GM12878 (cell line): ENCODE data around the gene UNC119B. TPM values are rescaled to one million over a fixed set of nuclear protein-coding genes. Genes with fewer than 3 reads are reported as not detected.

ENCODE experiments used
- ATAC-seq: fragments of 200-7000 bp; cut with Tn5 transposase; 3 replicates; pipeline ENCODE4 v1.9.1; 2020; ENCODE audit warnings: mild to moderate bottlenecking, moderate library complexity
- BruUV-seq: library from RNA; stranded (reverse); fragments of 400-500 nt; replicated peaks from 2 replicates; lab custom pipeline; 2021; lab: Mats Ljungman, UMichigan
- CTCF ChIA-PET: fragments of 300-600 bp; sonication (Branson Sonifier 250); formaldehyde crosslinking; extraction: SDS; loops from one replicate; lab custom pipeline; 2021; ENCODE audit warnings: inconsistent platforms; lab: Yijun Ruan, JAX
- POLR2A ChIA-PET: fragments of 350-600 bp; formaldehyde crosslinking; extraction: SDS; loops from one replicate; lab custom pipeline; 2021; ENCODE audit warnings: inconsistent platforms; lab: Charles Lee
- RAD21 ChIA-PET: fragments of 300-600 bp; sonication (Branson Sonifier 250); formaldehyde crosslinking; loops from one replicate; lab custom pipeline; 2023; ENCODE audit warnings: antibody characterized with exemption; ENCODE audit not compliant: unreplicated experiment; lab: Charles Lee
- SMC1A ChIA-PET: fragments of 300-600 bp; sonication (Branson Sonifier 250); formaldehyde crosslinking; loops from one replicate; lab custom pipeline; 2023; ENCODE audit not compliant: unreplicated experiment, uncharacterized antibody; lab: Charles Lee
- DNase-seq: peaks from one replicate; pipeline ENCODE4 v3.0.0-alpha.2; 2011; ENCODE audit warnings: low read depth, low spot score
- FAIRE-seq: peaks from 3 replicates; lab custom pipeline; 2011; peaks lifted over from hg19 to GRCh38; lab: Jason Lieb, UNC
- H2AFZ ChIP-seq: 2 replicates; pipeline ENCODE4 v1.6.0; 2011; ENCODE audit warnings: low read depth, low read length, control low read depth; ENCODE audit not compliant: control insufficient read depth
- H3K27ac ChIP-seq: 2 replicates; pipeline ENCODE4 v1.5.1; 2011; ENCODE audit warnings: control low read depth; ENCODE audit not compliant: control insufficient read depth, insufficient read depth
- H3K27me3 ChIP-seq, 2 experiments: replicated peaks in 1 of 2; 2 replicates each; pipeline versions ENCODE4 v1.6.0 to v1.6.1; 2011; ENCODE audit warnings: low read length in 1 of 2; ENCODE audit not compliant: control insufficient read depth in 2 of 2, insufficient read depth in 2 of 2
- H3K36me3 ChIP-seq, 2 experiments: 2 replicates each; pipeline ENCODE4 v1.5.1; 2011; ENCODE audit warnings: low read length in 1 of 2; ENCODE audit not compliant: control insufficient read depth in 2 of 2, insufficient read depth in 2 of 2
- H3K4me1 ChIP-seq: 2 replicates; pipeline ENCODE4 v1.6.1; 2011; ENCODE audit warnings: mild to moderate bottlenecking, low read length, moderate library complexity, mixed read lengths; ENCODE audit not compliant: control insufficient read depth, insufficient read depth
- H3K4me2 ChIP-seq: 2 replicates; pipeline ENCODE4 v1.6.0; 2011; ENCODE audit warnings: control low read depth; ENCODE audit not compliant: control insufficient read depth, insufficient read depth
- H3K4me3 ChIP-seq: fragments of 200-600 bp; sonication (generic); 2 replicates; pipeline ENCODE4 v1.5.1; 2016
- H3K79me2 ChIP-seq: 2 replicates; pipeline ENCODE4 v1.6.0; 2011; ENCODE audit warnings: low read length; ENCODE audit not compliant: control insufficient read depth, insufficient read depth
- H3K9ac ChIP-seq: 2 replicates; pipeline ENCODE4 v1.8.0; 2011; ENCODE audit warnings: low read length, control low read depth, mixed read lengths; ENCODE audit not compliant: control insufficient read depth, insufficient read depth
- H3K9me3 ChIP-seq: replicated peaks from 3 replicates; pipeline ENCODE4 v1.5.1; 2011; ENCODE audit warnings: mild to moderate bottlenecking, low read length; ENCODE audit not compliant: control insufficient read depth, insufficient read depth
- H4K20me1 ChIP-seq: 2 replicates; pipeline ENCODE4 v1.6.0; 2011; ENCODE audit not compliant: control insufficient read depth, insufficient read depth
- ATF7 ChIP-seq: fragments of 450-650 bp; IDR thresholded peaks from 2 replicates; pipeline ENCODE4 v1.6.1; 2016; ENCODE audit warnings: low read depth, mild to moderate bottlenecking
- TCF7 ChIP-seq: IDR thresholded peaks from 2 replicates; pipeline ENCODE4 v1.6.1; 2014; ENCODE audit warnings: antibody characterized with exemption, borderline replicate concordance
- ZNF274 ChIP-seq: IDR thresholded peaks from one replicate; pipeline ENCODE4 v1.8.0; 2011; ENCODE audit not compliant: insufficient read length, insufficient read depth
- WGBS: methylation state at CpG from one replicate; pipeline ENCODE4 v1.1.6; 2016; ENCODE audit warnings: low lambda C conversion rate; ENCODE audit not compliant: insufficient replicate concordance, insufficient coverage; ENCODE audit errors: missing lambda C conversion rate; 5-methylcytosine and 5-hydroxymethylcytosine counted together
- in situ Hi-C: fragments of 300-500 bp; cut with MboI; formaldehyde crosslinking; loops from 9 replicates; pipeline ENCODE4 v1.14.3; 2018; ENCODE audit warnings: mixed read lengths
- intact Hi-C: fragments of 100-400 bp; cut with micrococcal nuclease; formaldehyde crosslinking; loops from one replicate; pipeline ENCODE4 v1.14.2; 2022; ENCODE audit not compliant: unreplicated experiment
- polyA plus RNA-seq, 11 experiments: library from polyadenylated mRNA; depleted of rRNA in 4 of 11; unstranded in 6 of 11; stranded (reverse) in 5 of 11; fragments of >200 nt; fragmentation: Nextera tagmentation in 4 of 11; fragmentation: Illumina TruSeq in 1 of 11; extraction: Ambion mirVana in 4 of 11; extraction: Trizol in 1 of 11; gene quantifications; 1 replicate in 1 of 11; 2 replicates in 10 of 11; pipeline versions ENCODE4 v1.2.1 to v1.2.3, GENCODE V29; 2011 to 2016; ENCODE audit warnings: inconsistent platforms in 2 of 11, missing spikeins in 2 of 11, low read depth in 1 of 11
- total RNA-seq, 4 experiments: library from RNA; depleted of rRNA in 3 of 4; stranded (reverse); fragments of >200 nt in 3 of 4; fragmentation: Illumina TruSeq in 1 of 4; extraction: Trizol in 1 of 4; gene quantifications; 2 replicates each; pipeline versions ENCODE4 v1.2.1 to v1.2.3, GENCODE V29; 2013 to 2021
- TF ChIP-seq, protein P1 (sequence below): fragments of 450-650 bp; IDR thresholded peaks from 2 replicates; pipeline ENCODE4 v1.6.1; 2014; ENCODE audit warnings: mild to moderate bottlenecking

UNC119B gene
- total and polyA plus RNA-seq, 10 of the 15 experiments (the other 5 are each of a cell fraction or from before 2014, with no cell fraction given), result 4.3 to 31.5 (median 10.5) TPM

DNA sequence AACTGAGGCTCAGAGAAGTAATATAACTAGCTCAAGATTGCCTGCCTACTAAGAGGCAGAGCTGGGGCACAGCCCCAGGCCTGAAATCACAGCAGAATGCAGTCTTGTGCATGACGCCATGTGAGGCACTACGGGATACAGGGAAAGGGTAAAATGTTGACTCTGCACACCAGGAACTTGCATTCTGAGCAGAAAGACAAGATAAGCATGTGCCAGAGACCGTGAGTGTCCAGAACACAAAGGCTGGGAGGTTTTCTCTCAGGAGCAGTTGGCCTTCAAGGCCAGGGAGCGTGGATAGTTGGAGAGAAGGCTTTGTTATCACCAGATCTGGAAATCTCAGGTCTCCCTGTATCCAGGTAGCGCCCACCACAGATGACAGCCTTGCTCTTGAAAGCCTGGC is 46.5 kb upstream of the UNC119B start:
- Histone ChIP-seq H3K4me1 (peaks cover 17% of the 10 kb centered on the region), H3K27ac (no peak overlapping the region), H3K4me2 (no peak overlapping the region), H4K20me1 (no peaks in the 10 kb centered on the region), H3K27me3 (no peaks in the 10 kb centered on the region), H3K9me3 (no peaks in the 10 kb centered on the region), H3K9ac (no peak overlapping the region), H3K36me3 (no peaks in the 10 kb centered on the region), H2AFZ (no peak overlapping the region), H3K79me2 (no peaks in the 10 kb centered on the region), H3K4me3 (no peak overlapping the region)
- ATAC-seq (no peak), DNase-seq (no peak), FAIRE-seq (no peak)
- SMC1A ChIA-PET, result interaction anchor here (0.6 to 18.2 kb wide), 10 partner anchors 9 to 190 kb away, joined by 3 to 149 read pairs (median 4); partner anchors contain the start of gene MLEC
- in situ Hi-C loops (no loop called here), intact Hi-C loops (no loop called here)
- CTCF ChIA-PET, result interaction anchor here (0.7 to 9.7 kb wide), 6 partner anchors 13 to 309 kb away, joined by 3 to 184 read pairs (median 4); partner anchors contain the start of gene POP5
- WGBS, result 92% methylated on average over 5 of the region's 5 CpGs
- no TSS peak for BruUV-seq
- POLR2A ChIA-PET, result interaction anchor here (0.5 to 3.6 kb wide), 9 partner anchors 10 to 83 kb away, joined by 3 to 23 read pairs (median 4); partner anchors contain the start of gene POP5
- RAD21 ChIA-PET, result interaction anchor here (0.5 to 3.6 kb wide), 5 partner anchors 14 to 372 kb away, joined by 3 to 23 read pairs (median 10); partner anchors contain the start of genes MLEC and RNU4-2
- TF ChIP-seq, protein P1, sequence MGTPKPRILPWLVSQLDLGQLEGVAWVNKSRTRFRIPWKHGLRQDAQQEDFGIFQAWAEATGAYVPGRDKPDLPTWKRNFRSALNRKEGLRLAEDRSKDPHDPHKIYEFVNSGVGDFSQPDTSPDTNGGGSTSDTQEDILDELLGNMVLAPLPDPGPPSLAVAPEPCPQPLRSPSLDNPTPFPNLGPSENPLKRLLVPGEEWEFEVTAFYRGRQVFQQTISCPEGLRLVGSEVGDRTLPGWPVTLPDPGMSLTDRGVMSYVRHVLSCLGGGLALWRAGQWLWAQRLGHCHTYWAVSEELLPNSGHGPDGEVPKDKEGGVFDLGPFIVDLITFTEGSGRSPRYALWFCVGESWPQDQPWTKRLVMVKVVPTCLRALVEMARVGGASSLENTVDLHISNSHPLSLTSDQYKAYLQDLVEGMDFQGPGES, result no peak
- TF ChIP-seq ATF7 (no peak), ZNF274 (no peak), TCF7 (no peak)
